GM12878 (cell line): Measurements from ENCODE around the gene C4orf36. TPM values are rescaled to one million over a fixed set of nuclear protein-coding genes. Genes with fewer than 3 reads are reported as not detected.

Source experiments
- ATAC-seq: fragments of 200-7000 bp; cut with Tn5 transposase; 3 replicates; pipeline ENCODE4 v1.9.1; 2020; ENCODE audit warnings: mild to moderate bottlenecking, moderate library complexity
- BruUV-seq: library from RNA; stranded (reverse); fragments of 400-500 nt; replicated peaks from 2 replicates; lab custom pipeline; 2021; lab: Mats Ljungman, UMichigan
- CTCF ChIA-PET: fragments of 300-600 bp; sonication (Branson Sonifier 250); formaldehyde crosslinking; extraction: SDS; loops from one replicate; lab custom pipeline; 2021; ENCODE audit warnings: inconsistent platforms; lab: Yijun Ruan, JAX
- POLR2A ChIA-PET: fragments of 350-600 bp; formaldehyde crosslinking; extraction: SDS; loops from one replicate; lab custom pipeline; 2021; ENCODE audit warnings: inconsistent platforms; lab: Charles Lee
- RAD21 ChIA-PET: fragments of 300-600 bp; sonication (Branson Sonifier 250); formaldehyde crosslinking; loops from one replicate; lab custom pipeline; 2023; ENCODE audit warnings: antibody characterized with exemption; ENCODE audit not compliant: unreplicated experiment; lab: Charles Lee
- SMC1A ChIA-PET: fragments of 300-600 bp; sonication (Branson Sonifier 250); formaldehyde crosslinking; loops from one replicate; lab custom pipeline; 2023; ENCODE audit not compliant: unreplicated experiment, uncharacterized antibody; lab: Charles Lee
- DNase-seq: peaks from one replicate; pipeline ENCODE4 v3.0.0-alpha.2; 2011; ENCODE audit warnings: low read depth, low spot score
- FAIRE-seq: peaks from 3 replicates; lab custom pipeline; 2011; peaks lifted over from hg19 to GRCh38; lab: Jason Lieb, UNC
- H2AFZ ChIP-seq: 2 replicates; pipeline ENCODE4 v1.6.0; 2011; ENCODE audit warnings: low read depth, low read length, control low read depth; ENCODE audit not compliant: control insufficient read depth
- H3K27ac ChIP-seq: 2 replicates; pipeline ENCODE4 v1.5.1; 2011; ENCODE audit warnings: control low read depth; ENCODE audit not compliant: control insufficient read depth, insufficient read depth
- H3K27me3 ChIP-seq, 2 experiments: replicated peaks in 1 of 2; 2 replicates each; pipeline versions ENCODE4 v1.6.0 to v1.6.1; 2011; ENCODE audit warnings: low read length in 1 of 2; ENCODE audit not compliant: control insufficient read depth in 2 of 2, insufficient read depth in 2 of 2
- H3K36me3 ChIP-seq, 2 experiments: 2 replicates each; pipeline ENCODE4 v1.5.1; 2011; ENCODE audit warnings: low read length in 1 of 2; ENCODE audit not compliant: control insufficient read depth in 2 of 2, insufficient read depth in 2 of 2
- H3K4me1 ChIP-seq: 2 replicates; pipeline ENCODE4 v1.6.1; 2011; ENCODE audit warnings: mild to moderate bottlenecking, low read length, moderate library complexity, mixed read lengths; ENCODE audit not compliant: control insufficient read depth, insufficient read depth
- H3K4me2 ChIP-seq: 2 replicates; pipeline ENCODE4 v1.6.0; 2011; ENCODE audit warnings: control low read depth; ENCODE audit not compliant: control insufficient read depth, insufficient read depth
- H3K4me3 ChIP-seq: fragments of 200-600 bp; sonication (generic); 2 replicates; pipeline ENCODE4 v1.5.1; 2016
- H3K79me2 ChIP-seq: 2 replicates; pipeline ENCODE4 v1.6.0; 2011; ENCODE audit warnings: low read length; ENCODE audit not compliant: control insufficient read depth, insufficient read depth
- H3K9ac ChIP-seq: 2 replicates; pipeline ENCODE4 v1.8.0; 2011; ENCODE audit warnings: low read length, control low read depth, mixed read lengths; ENCODE audit not compliant: control insufficient read depth, insufficient read depth
- H3K9me3 ChIP-seq: replicated peaks from 3 replicates; pipeline ENCODE4 v1.5.1; 2011; ENCODE audit warnings: mild to moderate bottlenecking, low read length; ENCODE audit not compliant: control insufficient read depth, insufficient read depth
- H4K20me1 ChIP-seq: 2 replicates; pipeline ENCODE4 v1.6.0; 2011; ENCODE audit not compliant: control insufficient read depth, insufficient read depth
- FOXK2 ChIP-seq: fragments of 450-650 bp; IDR thresholded peaks from 2 replicates; pipeline ENCODE4 v1.6.1; 2017; ENCODE audit warnings: mild to moderate bottlenecking, moderate library complexity
- MXI1 ChIP-seq: fragments of 150-350 bp; IDR thresholded peaks from 2 replicates; pipeline ENCODE4 v1.6.1; 2011; ENCODE audit warnings: low read depth, mild to moderate bottlenecking, inconsistent platforms, low read length, improper control_type of control experiment
- POLR2AphosphoS2 ChIP-seq: IDR thresholded peaks from 2 replicates; pipeline ENCODE4 v1.6.1; 2011; ENCODE audit warnings: low read depth, mild to moderate bottlenecking, low read length, improper control_type of control experiment, moderate library complexity
- WGBS: methylation state at CpG from one replicate; pipeline ENCODE4 v1.1.6; 2016; ENCODE audit warnings: low lambda C conversion rate; ENCODE audit not compliant: insufficient replicate concordance, insufficient coverage; ENCODE audit errors: missing lambda C conversion rate; 5-methylcytosine and 5-hydroxymethylcytosine counted together
- in situ Hi-C: fragments of 300-500 bp; cut with MboI; formaldehyde crosslinking; loops from 9 replicates; pipeline ENCODE4 v1.14.3; 2018; ENCODE audit warnings: mixed read lengths
- intact Hi-C: fragments of 100-400 bp; cut with micrococcal nuclease; formaldehyde crosslinking; loops from one replicate; pipeline ENCODE4 v1.14.2; 2022; ENCODE audit not compliant: unreplicated experiment
- polyA plus RNA-seq, 11 experiments: library from polyadenylated mRNA; depleted of rRNA in 4 of 11; unstranded in 6 of 11; stranded (reverse) in 5 of 11; fragments of >200 nt; fragmentation: Nextera tagmentation in 4 of 11; fragmentation: Illumina TruSeq in 1 of 11; extraction: Ambion mirVana in 4 of 11; extraction: Trizol in 1 of 11; gene quantifications; 1 replicate in 1 of 11; 2 replicates in 10 of 11; pipeline versions ENCODE4 v1.2.1 to v1.2.3, GENCODE V29; 2011 to 2016; ENCODE audit warnings: inconsistent platforms in 2 of 11, missing spikeins in 2 of 11, low read depth in 1 of 11
- total RNA-seq, 4 experiments: library from RNA; depleted of rRNA in 3 of 4; stranded (reverse); fragments of >200 nt in 3 of 4; fragmentation: Illumina TruSeq in 1 of 4; extraction: Trizol in 1 of 4; gene quantifications; 2 replicates each; pipeline versions ENCODE4 v1.2.1 to v1.2.3, GENCODE V29; 2013 to 2021

Gene C4orf36
- total and polyA plus RNA-seq, 10 of the 15 experiments (the other 5 are each of a cell fraction or from before 2014, with no cell fraction given): 0.35 to 2.7 (median 1.3) TPM; not detected in 2

- H3K9me3 ChIP-seq: no peaks in the 10 kb centered on the region
- H3K79me2 ChIP-seq: peaks cover 3% of the 10 kb centered on the region
- SMC1A ChIA-PET: interaction anchor here (0.6 to 7.0 kb wide), 44 partner anchors 7 to 426 kb away, joined by 3 to 267 read pairs (median 8); partner anchors contain the start of gene AFF1
- H3K36me3 ChIP-seq: no peaks in the 10 kb centered on the region; a peak in 1 of 4 replicates
- in situ Hi-C loops (loop anchor here (5.0 kb wide), 2 partner anchors 171 to 311 kb away; no protein-coding TSS in a partner anchor), intact Hi-C loops (loop anchor here (1.0 kb wide), 3 partner anchors 86 to 315 kb away; no protein-coding TSS in a partner anchor)
- no peak overlapping the region for H2AFZ ChIP-seq
- WGBS: 100% methylated on average over 1 of the region's 1 CpG
- H3K4me1 ChIP-seq: peaks cover 3% of the 10 kb centered on the region; the same call in 1 of the 2 replicates
- no TSS peak for BruUV-seq
- H3K9ac ChIP-seq: no peak overlapping the region
- DNase-seq: no peak
- RAD21 ChIA-PET: interaction anchor here (0.7 to 6.3 kb wide), 36 partner anchors 13 to 423 kb away, joined by 3 to 183 read pairs (median 7); partner anchors contain the start of gene AFF1
- no peak overlapping the region for H3K4me3 ChIP-seq
- POLR2A ChIA-PET: interaction anchor here (0.7 to 2.4 kb wide), 6 partner anchors 85 to 662 kb away, joined by 3 to 13 read pairs (median 4); no protein-coding TSS in a partner anchor
- no peak for ATAC-seq
- no peak for FAIRE-seq
- CTCF ChIA-PET: interaction anchor here (0.8 to 7.2 kb wide), 53 partner anchors 11 to 428 kb away, joined by 3 to 293 read pairs (median 7); partner anchors contain the start of genes AFF1 and KLHL8
- TF ChIP-seq MXI1: no peak
- no peak overlapping the region for H3K27ac ChIP-seq
- H3K4me2 ChIP-seq: no peak overlapping the region
- no peaks in the 10 kb centered on the region for H3K27me3 ChIP-seq
- H4K20me1 ChIP-seq: no peaks in the 10 kb centered on the region
Measured at GRCh38 chr4:86921608-86922252, 29.5 kb upstream of the C4orf36 start.

- Histone ChIP-seq H3K4me2 (no peak overlapping the region), H3K4me3 (no peak overlapping the region), H2AFZ (no peak overlapping the region), H3K36me3 (no peaks in the 10 kb centered on the region; a peak in 1 of 4 replicates), H3K4me1 (peaks cover 3% of the 10 kb centered on the region; the same call in 1 of the 2 replicates), H3K9me3 (no peaks in the 10 kb centered on the region), H4K20me1 (no peaks in the 10 kb centered on the region), H3K9ac (no peak overlapping the region), H3K79me2 (peaks cover 3% of the 10 kb centered on the region), H3K27ac (no peak overlapping the region), H3K27me3 (no peaks in the 10 kb centered on the region)
- intact Hi-C loops: no loop called here
- CTCF ChIA-PET: interaction anchor here (0.6 to 7.2 kb wide), 15 partner anchors 9 to 718 kb away, joined by 3 to 293 read pairs (median 4); partner anchors contain the start of gene AFF1
- POLR2A ChIA-PET: interaction anchor here (0.6 to 1.6 kb wide), 6 partner anchors 15 to 231 kb away, joined by 3 to 4 read pairs (median 3); partner anchors contain the start of gene AFF1
- WGBS: 95% methylated on average over 4 of the region's 4 CpGs
- no TSS peak for BruUV-seq
- RAD21 ChIA-PET: interaction anchor here (0.6 to 6.3 kb wide), 10 partner anchors 9 to 423 kb away, joined by 3 to 183 read pairs (median 3); partner anchors contain the start of gene AFF1
- TF ChIP-seq POLR2AphosphoS2 (no peak), FOXK2 (no peak)
- DNase-seq (no peak), ATAC-seq (no peak), FAIRE-seq (no peak)
- SMC1A ChIA-PET: interaction anchor here (0.5 to 7.0 kb wide), 15 partner anchors 9 to 423 kb away, joined by 3 to 267 read pairs (median 3); no protein-coding TSS in a partner anchor
- in situ Hi-C loops: loop anchor here (5.0 kb wide), 2 partner anchors 173 to 313 kb away; no protein-coding TSS in a partner anchor
Measured at GRCh38 chr4:86919561-86920223, 27.5 kb upstream of the C4orf36 start.
